CD4-positive, alpha-beta T cell treated with Interleukin-4 for 1 hour (primary cell): ENCODE results near the gene PRKCZ.
A peak's percentile ranks its signal among the peaks of the same experiment; 100 is the strongest.

Experiments used
- DNase-seq, 2 donors: peaks; one replicate each; pipeline ENCODE4 v3.0.0-alpha.2; 2020 to 2022

The PRKCZ gene

DNA sequence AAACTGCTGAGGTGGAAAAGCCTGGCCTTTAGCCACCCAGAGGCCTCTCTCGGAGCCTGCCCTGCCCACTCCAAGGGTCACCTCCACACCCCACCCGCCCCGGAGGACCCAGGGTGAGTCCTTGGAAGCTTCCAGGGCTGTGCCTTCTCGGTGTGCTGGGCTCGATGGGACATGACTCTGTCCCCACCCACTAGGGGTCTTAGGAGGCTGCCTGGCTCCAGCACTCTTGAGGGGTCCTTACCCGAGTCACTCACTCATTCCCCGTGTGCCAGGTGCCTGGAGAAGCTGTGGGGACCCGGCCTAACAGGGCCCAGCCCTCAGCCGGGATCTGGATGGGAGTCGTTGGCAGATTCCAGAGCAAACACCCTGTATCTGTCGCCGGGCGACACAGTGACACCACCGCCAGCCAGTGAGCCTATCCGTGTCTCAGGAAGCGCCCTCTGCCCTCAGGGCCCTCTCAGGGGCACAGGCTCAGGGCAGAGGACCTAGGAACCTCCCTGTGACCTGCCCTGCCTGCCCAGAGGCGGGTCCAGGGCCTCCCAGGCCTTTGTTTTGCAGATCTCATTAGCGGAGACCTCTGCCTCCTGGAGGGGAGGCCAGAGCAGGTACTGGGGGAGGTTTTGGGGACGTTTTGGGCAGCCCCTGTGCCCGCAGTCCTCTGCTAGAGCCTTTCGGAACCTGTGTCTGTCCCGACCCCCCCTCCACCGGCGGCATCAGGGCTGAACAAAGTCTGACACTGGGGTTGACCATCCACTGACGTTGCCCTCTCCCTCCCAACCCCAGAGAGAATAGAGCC, 3.1 kb upstream of the PRKCZ start:
- DNase-seq: no peak

DNA sequence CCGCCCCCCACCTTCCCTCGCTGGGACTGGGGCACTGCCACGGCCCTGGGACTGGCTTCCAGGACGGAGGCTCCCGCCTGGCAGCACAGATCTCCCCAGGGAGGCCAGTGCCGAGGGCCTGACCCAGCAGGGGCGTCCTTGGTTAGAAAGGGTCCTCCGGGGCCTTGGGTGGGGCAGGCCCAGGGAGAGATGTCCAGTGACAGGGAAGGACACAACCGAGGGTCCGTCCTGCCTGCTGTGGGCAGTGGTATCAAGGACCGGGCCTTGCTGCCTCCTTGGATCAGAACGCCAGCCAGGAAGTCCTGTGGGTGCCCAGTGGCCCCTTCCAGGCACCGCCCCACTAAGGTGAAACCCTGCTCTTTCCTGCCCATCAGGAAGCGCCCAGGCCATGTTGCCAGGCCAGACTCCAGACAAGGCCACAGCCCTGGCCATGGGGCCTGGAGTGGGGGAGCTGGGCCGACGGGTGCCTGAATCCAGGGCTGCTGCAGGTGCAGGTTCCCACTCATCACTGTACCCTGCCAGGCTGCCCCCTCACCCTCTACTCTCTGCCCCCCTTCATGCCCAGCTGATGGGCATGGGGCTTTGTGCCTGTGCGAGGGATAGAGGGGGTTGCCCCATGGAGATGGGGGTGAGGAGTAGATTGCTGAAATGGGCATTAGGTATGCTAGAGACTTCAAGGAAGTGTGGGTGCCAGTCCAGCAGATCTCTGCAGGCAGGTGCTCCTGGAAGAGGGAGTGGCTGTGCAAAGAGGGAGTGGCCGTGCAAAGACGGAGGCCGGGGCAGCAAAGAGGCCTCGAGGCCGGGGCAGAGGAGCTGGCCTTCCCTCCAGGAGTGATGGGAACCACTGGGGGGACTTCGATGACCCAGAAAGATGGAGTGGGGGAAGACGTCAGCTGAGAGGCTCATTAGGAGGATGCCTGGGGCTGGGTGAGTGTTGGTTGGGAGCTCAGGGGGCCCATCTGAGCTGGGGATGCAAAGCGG, 2.2 kb upstream of the PRKCZ start:
- DNase-seq: no peak

DNA sequence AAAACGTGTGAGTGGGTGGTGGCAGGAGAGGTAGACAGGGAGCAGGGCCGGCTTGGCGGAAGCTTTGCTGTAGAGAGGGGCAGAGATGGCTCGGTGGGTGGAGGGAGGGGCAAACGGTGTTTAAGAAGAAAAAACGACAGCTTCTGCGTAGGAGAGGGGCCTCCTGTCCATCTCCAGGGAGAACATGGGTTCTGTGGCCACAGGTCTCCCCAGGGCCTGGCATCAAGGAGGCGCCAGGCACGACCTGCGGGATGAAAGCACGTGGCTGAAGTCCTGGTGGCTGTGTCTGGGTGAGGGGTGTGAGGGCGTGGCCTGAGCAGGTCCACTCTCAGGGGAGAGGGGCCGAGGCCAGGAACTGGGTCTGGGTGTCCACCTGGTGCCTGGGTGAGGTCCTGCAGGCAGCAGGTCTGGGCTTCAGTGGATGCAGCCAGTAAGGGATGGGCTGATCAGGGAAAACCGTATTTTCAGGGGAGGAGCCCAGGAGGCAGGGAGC, 940 bp upstream of the PRKCZ start:
- peak in 1 of 2 donors; percentile 24 for DNase-seq

DNA sequence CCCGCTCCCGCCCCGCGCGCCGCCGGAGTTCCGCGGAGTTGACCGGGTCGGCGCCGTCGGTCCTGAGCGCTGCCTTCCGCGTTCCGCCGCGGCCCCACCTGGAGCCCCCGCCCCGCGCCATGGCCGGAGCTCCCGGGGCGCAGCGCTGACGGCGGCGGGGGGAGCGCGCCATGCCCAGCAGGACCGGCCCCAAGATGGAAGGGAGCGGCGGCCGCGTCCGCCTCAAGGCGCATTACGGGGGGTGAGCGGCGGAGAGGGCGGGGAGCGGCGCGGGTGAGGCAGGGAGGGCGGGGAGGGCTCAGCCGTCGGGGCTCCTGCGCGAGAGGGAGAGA, 216 bp downstream of the PRKCZ start:
- DNase-seq: peak in 1 of 2 donors; percentile 29

DNA sequence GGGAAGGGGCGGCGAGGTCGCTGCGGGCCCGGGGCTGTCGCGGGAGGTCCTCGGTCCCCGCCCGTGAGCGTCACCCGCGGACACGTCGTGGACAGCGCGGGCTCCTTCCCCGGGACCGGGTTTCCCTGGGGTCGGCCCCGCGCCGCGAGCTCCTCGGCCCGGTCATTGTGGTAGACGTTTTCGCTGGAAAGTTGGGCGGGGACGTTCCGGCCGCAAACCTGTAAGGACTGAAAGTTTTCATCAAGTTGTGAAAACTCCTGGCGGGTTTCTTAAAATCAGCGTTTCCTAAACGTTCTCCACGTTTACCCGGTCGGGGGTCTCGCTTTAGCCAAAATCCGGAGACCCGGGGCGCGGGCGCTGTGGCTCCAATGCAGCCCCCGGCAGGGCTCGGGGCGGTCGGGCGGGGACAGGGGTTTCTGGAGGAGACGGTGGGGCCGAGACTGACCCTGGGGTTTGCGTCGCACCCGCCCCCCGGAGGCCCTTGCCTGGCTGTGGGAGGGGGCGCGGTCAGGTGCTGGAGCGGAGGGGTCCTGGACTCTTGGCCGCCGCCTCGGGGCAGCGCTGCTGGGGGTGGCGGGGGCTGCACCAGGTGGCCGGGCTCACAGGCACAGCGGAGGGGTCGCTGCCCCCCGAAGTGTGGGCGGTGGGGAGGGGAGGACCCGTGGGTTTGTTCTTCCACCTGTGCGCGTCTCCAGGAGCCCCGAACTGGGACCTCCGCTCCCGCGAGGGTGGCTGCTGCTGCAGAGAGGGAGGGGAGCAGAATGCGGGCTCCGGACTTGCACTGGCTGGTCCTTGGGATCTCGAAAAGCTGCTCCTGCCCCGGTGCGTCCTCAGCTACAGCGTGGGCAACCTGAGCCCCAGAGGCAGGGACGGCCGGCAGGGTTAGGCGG, 827 bp downstream of the PRKCZ start:
- DNase-seq: no peak

DNA sequence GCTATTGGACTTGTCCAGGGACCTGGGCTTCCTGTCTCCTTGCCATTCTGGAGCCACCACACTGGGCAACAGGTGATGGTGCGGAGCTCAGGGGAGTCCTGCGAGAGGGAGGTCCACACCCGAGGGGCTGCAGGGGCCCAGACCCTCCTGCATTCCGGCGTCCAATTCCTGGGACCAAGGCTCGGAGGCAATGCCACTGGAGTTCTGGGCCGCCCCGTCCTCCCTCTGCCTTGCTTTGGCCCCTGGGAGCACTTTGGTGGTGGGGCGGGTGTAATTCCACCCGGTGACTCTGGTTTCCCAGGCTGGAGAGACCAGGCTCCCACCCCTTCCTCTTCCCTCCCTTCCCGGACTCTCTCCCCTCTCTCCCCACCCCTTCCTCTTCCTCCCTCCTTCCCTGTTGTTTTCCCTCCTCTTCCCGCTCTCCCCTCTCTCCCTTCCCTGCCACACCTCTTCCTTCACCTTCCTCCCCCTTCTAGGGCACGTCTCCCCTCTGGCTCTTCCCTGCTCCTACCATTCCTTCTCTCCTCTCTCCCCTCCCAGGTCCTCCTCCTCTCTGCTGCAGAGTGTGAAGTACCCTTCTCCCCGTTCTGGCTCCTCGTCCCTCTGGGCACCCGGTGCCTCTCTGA, 2.0 kb downstream of the PRKCZ start:
- DNase-seq: no peak

DNA sequence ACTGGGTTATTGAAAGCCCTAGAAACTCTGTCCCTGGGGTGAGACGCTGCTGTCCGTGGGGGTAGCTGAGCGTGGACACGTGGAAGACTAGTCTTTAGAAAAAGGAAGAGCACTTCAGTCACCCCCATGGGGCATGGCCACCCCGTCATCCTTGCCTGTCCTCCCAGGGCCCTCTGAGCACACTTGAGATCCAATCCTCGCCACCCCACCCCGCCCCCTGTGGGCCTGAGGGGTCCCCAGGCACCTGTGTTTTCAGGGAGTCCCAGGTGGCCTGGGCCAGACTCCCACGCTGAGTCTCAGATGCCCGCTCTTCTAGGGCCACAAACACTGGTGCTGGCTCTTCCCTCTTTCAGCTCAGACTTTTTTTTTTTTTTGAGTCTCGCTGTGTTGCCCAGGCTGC, 2.5 kb downstream of the PRKCZ start:
- DNase-seq: no peak

DNA sequence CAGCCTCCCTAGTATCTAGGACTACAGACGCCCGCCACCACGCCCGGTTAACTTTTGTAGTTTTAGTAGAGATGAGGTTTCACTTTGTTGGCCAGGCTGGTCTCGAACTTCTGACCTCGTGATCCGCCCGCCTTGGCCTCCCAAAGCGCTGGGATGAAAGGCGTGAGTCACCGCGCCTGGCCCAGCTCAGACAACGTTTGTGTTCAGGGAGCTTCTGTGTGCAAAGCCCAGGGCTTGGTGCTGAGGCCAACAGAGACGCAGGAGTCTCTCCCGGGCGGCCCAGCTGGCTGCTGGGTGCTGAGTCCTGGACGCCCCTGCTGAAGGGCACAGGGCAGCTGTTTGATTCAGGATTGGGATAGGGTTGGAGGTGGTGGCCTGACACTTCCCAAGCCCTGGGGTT, 3.0 kb downstream of the PRKCZ start:
- DNase-seq: no peak

DNA sequence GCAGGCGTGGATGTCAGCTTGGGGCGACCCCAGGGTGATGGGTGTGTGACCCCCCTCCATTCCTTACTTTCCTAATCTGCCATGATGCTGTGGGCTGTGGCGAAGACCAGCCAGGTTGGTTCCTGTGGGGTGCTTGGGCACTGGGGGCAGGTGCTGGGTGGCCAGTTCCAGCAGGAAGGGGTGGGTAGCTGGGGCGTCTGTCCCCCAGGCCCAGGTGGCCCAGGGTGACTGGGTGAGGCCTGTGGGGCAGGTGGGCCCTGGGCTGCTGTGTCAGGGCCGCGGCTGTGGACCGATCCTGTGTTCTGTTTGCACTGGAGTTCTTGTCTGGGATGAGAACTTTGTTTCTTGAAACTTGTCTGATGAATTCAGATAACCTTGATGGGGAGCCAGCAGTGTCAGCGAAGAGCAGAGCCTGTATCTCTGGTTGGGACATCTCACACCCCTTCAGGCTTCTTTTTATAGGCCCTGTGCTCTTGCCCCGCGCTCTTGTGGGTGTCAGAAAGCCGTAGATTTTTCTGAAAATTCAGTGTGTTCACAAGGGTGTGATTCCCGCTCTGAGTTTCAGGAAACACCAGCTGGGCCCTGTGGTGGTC, 3.7 kb downstream of the PRKCZ start:
- no peak for DNase-seq

DNA sequence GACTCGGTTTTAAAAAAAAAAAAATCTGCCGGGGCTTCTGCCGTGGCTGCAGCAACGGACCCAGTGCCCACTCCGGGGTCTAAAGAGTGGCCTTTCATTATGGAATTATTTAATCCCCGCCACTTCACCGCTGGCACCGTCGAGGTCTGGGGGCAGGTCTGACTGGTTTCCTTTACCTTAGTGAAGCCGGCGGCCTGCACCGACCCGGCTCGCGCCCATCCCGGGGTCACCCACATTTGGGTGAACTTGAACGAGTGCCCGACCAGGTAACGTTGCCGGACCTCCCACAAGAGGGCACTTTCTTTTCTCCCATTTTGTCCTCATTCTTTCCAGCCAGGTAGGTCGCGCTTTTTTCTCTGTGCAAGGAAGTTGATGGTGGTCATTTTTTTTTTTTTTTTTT, 4.3 kb downstream of the PRKCZ start:
- no peak for DNase-seq

DNA sequence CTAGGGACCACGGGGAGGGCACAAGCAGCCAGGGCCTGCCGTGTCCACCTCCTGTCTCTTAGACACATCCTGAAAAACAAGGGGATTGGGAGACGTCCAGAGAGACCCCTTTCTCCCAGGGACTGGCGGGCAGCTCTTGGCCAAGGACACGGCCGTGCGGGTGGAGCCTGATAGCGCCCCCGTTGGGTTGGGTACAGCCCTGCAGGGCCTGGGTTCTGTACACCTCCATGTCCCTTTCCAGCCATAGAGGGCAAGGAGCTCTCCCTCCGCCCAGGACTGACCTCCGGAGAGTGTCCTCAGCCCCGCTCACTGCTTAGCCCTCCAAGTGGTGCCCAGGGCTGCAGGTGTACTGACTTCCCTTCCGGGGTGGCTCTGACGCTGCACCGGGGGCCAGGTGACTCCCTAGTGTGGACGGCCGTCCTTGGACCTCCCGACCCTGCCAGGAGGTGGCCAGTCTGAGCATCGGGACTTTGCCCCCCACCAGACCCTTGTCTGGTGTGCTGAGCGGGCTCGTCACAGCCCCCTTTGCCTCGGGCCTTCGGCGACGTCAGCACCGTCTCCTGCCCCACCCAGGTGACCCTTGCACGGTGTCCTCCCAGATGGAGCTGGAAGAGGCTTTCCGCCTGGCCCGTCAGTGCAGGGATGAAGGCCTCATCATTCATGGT, 5.8 kb downstream of the PRKCZ start:
- no peak for DNase-seq

DNA sequence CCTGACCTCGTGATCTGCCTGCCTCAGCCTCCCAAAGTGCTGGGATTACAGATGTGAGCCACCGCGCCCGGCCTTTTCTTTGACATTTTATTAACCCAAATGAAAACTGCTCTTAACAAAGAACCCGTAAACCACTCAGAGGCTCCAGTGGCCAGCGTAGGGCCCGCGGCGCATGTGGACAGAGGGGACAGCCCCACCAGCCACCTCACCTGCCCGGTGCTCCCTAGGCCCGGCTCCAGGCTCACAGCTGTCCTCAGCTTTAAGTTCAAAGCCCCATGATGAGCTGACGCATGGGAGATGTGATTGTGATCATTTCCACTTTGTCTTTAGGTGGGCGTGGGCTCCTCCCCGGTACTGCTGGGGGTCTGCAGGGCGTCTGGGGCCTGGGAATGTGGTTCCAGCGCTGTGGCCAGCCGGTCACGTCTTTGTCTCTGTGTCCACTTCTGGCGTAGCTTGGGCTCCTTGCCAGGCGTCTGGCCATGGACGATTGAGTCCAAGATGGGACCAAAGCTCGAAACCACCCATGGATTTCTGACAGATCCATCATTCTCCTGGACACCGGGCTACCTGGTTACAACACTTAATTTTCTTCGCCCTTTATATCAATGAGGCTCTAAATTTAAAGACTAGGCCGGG, 6.9 kb downstream of the PRKCZ start:
- no peak for DNase-seq

DNA sequence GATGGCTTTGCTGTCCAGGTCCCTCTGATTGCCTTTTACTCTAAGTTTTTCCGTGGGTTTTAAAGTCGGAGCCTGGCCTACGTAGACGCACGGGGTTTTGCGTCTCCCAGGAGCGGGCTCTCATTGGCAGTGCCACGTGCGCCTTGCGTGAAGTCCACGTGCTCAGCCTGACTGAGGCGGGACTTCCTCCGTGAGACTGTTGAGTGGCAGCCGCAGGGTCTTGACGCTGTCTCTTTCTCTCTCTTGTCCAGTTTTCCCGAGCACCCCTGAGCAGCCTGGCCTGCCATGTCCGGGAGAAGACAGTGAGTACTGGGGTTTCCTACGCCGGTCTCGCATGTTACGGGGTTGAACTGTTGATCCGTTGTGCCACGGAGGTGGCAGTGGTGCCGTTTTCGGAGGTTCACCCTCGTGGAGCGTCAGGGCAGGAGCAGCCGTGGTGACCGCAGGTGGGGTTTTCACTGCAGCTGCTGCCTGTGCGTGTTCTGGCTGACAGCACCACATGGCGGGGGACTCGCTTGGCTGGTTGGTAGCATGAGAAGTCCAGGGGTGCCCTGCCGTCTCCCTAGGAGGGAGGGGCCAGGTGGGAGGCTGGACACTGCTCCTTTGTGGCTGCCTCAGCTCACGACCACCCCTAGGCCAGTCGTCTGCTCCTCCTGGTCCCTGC, 9.2 kb downstream of the PRKCZ start:
- no peak for DNase-seq

DNA sequence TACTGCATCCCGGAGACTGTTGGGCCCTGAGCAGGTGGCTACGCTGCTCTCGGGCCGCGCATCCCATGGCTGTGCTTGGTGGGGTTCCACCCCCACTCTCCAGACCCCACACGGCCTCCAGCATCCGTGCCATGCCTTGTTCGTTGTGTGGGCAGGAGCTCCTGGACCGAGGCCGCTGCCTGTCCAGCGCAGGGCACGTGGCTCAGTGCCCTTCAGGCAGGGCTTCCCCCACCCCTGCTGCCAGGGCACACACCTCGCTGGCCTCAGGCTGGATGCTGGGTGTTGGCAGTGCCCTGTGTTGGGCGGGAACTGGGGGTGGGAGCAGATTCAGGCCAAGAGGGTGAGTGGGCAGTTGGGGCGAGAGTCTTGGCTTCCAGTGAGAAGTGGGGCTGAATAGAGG, 9.9 kb downstream of the PRKCZ start:
- DNase-seq: no peak

DNA sequence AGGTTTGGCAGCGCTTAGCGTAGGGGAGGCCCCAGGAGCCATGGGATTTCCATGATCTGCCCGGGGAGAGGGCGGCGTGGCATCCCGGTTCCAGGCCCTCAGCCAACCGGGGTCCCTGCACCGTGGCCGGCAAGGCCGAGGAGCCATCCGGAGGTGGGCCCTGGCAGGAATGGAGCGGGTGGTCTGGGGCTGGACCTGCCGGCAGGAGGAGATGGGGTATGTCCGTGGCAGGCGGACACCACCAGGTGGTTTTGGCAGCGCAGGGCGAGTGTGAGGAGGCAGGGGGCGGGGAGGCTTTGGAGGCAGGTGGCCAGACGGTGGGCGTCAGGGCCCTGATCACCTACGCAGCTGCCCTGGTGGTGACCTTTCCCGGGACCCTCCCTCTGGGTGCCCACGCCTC, 10.3 kb downstream of the PRKCZ start:
- DNase-seq: no peak

DNA sequence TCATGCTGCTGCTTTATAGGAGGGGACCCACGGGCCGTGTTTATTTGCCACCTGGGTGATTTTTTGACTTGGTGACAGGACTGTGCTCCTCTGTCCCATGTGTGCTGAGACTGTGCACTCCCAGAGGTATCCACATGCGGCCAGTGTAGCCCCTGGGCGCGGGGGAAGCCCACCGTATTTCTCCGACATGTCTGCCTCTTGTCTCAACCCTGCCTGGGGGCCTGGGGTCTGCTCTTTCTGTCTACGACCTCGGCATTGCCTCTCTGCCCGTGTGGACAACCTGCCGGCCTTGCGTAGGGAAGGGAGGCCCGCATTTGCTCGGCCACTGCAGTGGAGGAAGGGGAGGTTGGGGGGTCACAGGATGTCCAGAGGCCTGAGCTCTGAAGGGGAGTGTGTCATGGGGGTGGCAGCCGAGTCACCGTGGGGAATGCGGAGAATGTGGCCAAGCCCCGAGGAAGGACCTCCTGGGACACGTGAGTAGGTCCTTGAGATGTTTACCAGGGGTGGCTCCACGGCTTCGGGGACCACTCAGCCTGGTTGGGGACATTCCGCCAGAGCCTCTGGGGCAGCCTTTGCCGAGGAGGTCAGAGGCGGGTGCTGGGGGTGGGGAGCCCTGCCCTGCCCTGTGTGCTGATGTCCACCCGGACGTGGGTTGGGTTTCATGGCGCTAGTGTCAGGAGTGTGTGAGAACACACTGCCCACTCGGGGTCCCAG, 11.0 kb downstream of the PRKCZ start:
- no peak for DNase-seq

DNA sequence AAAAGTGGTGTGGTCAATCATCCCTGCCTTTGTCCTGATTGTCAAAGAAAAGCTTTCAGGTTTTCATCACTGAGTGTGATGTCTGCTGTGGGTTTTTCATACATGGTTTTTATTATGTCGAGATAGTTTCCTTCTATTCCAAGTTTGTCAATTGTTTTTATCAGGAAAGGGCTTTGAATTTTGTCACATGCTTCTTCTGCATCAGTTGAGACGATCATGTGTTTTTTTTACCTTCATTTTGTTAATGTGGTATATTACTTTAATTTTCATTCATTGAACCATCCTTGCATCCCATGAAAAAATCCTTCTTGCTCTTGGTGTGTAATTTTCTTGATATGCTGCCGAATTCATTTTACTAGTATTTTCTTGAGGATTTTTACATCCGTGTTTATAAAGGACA, 15.5 kb downstream of the PRKCZ start:
- DNase-seq: no peak

DNA sequence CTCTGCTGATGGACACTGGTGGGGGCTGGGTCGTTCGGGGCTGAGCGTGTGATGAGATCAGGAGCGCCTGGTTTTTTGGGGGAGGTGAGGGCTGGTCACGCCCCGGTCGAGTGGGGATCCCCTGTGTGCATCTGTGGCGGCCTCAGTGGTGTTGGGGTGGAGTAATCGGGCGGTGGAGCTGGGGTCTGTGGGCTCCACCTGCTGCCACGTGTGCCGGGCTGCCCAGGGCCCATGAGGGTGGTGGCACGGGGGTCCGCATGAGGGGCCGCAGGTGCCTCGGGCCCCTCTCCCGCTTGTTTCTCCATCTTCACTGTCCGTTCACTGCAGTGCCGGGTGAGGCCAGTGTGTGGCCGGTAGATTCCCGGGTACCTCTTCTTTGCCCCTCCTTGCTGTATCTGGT, 17.2 kb downstream of the PRKCZ start:
- no peak for DNase-seq

DNA sequence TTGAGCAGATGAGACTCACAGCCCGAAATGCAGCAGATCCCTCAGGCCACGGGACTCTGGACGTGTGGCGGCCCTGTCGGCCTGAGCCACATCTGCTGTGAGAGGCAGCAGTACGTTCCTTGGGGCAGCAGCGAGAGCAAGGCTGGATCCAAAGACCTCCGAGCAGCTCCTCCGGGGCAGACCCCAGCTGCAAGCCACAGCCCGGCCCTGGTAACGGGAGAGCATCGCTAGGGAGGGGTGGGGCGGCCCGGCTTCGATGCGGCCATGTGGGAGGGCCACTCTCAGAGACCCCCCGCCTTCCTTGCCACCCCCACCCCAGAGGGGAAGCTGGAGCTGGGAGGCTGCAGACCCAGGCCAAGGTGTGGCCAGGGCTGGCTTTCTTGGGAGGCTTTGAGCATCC, 17.8 kb downstream of the PRKCZ start:
- DNase-seq: no peak

DNA sequence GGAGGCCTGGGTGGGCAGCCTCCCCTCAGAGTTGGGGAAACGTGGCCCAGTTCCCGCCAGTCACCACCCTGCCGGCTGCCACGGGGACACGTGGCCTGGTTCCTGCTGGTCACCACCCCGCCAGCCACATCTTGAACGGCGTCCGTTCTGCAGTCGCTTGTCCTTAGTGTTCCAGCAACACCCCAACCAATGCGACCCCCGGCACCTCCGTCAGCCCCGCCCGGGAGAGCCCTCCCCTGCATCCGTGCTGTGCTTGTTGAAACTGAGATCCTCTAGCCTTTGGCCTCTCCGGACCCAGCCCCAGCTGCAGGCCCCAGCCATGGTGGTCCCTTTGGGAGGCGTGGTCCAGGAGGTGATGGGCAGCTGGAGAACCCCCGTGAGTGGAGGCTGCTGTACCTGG, 18.7 kb downstream of the PRKCZ start:
- no peak for DNase-seq
